ENCODE measurements around the gene RIOK1.

Gene RIOK1

GRCh38 chr6:7418238-7418905, 28.8 kb downstream of the RIOK1 start:
- H3K4me2 ChIP-seq (ENCODE audit: low read depth, low read length, poor library complexity, severe bottlenecking) = no peak overlapping the region

DNA sequence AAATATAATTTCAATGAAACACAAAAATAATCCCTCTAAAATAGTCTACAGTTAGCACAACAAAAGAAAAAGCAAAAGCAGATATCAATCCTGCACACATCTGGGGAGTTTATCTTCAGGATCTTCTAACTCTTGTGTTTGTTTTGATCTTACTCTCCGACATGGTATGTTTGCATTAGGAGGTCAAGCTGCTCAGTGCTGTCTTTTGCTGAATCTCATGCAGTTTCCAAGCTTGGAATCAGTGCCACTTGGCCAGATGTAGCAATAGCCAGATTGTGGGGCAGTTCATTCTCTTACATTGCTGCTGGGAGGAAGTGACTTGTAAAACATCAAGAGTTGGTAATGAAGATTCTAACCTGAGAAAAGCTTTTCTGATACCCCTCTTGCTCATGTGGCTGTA, 29.5 kb downstream of the RIOK1 start:
- H3K9ac ChIP-seq (ENCODE audit: low read depth, low read length, poor library complexity, severe bottlenecking) = no peak overlapping the region
- peaks cover 41% of the 10 kb centered on the region; the same call in 1 of the 2 replicates for H3K36me3 ChIP-seq (ENCODE audit: insufficient read depth, low read length)
- TF ChIP-seq EZH2phosphoT487 (IDR thresholded peaks at IDR 0.05; ENCODE audit: borderline replicate concordance) (no peak), CTCF (conservative IDR thresholded peaks at IDR 0.05; ENCODE audit: low read length) (no peak)

More at GRCh38 chr6:7418238-7418905, 28.8 kb downstream of the RIOK1 start:
- no peaks in the 10 kb centered on the region for H3F3A ChIP-seq (ENCODE audit: low read depth)
- no peaks in the 10 kb centered on the region for H4K20me1 ChIP-seq (ENCODE audit: insufficient read depth, low read length, poor library complexity, severe bottlenecking)
- H3K4me3 ChIP-seq (ENCODE audit: low read length, poor library complexity, severe bottlenecking) = no peak overlapping the region
- no peaks in the 10 kb centered on the region for H3K9me3 ChIP-seq (ENCODE audit: insufficient read depth, low read depth, low read length)
- H2AFZ ChIP-seq (ENCODE audit: low read length) = no peak overlapping the region
- no peak for TF ChIP-seq CTCF (conservative IDR thresholded peaks at IDR 0.05; ENCODE audit: low read length)
- H3K36me3 ChIP-seq (ENCODE audit: insufficient read depth, low read length) = peaks cover 48% of the 10 kb centered on the region; the same call in 1 of the 2 replicates
- no peak overlapping the region for H3K9ac ChIP-seq (ENCODE audit: low read depth, low read length, poor library complexity, severe bottlenecking)
- H3K4me1 ChIP-seq (ENCODE audit: insufficient read depth, low read length, poor library complexity, severe bottlenecking) = no peaks in the 10 kb centered on the region
- H3K79me2 ChIP-seq (ENCODE audit: insufficient read depth, low read length) = no peaks in the 10 kb centered on the region
- H3K27me3 ChIP-seq (ENCODE audit: insufficient read depth, low read length, poor library complexity, severe bottlenecking) = no peaks in the 10 kb centered on the region
- no peaks in the 10 kb centered on the region for H3K9me2 ChIP-seq (replicated peaks; ENCODE audit: low read depth, low read length)

DNA sequence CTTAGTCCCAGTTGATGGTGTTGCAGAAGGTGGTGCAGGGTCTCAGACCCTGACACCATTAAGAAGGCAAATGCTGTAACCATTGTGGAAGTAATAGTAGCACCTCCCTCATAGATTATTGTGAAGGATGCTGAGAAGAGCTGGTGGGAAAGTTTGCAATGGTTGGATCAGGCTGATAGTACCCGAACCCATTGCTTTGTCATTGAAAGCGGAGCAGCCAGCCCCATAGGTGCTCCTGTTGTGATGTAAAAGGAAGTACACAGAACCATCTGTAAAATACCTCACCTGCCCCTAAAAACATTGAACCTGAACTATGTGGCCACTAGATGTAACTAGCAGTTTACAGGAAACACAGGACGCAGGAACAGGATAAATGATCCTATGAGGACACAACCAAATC, 31.5 kb downstream of the RIOK1 start:
- no peaks in the 10 kb centered on the region for H3K4me1 ChIP-seq (ENCODE audit: insufficient read depth, low read length, poor library complexity, severe bottlenecking)
- TF ChIP-seq CTCF (conservative IDR thresholded peaks at IDR 0.05; ENCODE audit: low read length) (no peak), EZH2phosphoT487 (IDR thresholded peaks at IDR 0.05; ENCODE audit: borderline replicate concordance) (no peak)
- H4K20me1 ChIP-seq (ENCODE audit: insufficient read depth, low read length, poor library complexity, severe bottlenecking) = no peaks in the 10 kb centered on the region
- H3K4me3 ChIP-seq (ENCODE audit: low read length, poor library complexity, severe bottlenecking) = no peak overlapping the region
- H3K27me3 ChIP-seq (ENCODE audit: insufficient read depth, low read length, poor library complexity, severe bottlenecking) = no peaks in the 10 kb centered on the region
- no peak overlapping the region for H3K9ac ChIP-seq (ENCODE audit: low read depth, low read length, poor library complexity, severe bottlenecking)
- H3K9me2 ChIP-seq (replicated peaks; ENCODE audit: low read depth, low read length) = no peaks in the 10 kb centered on the region
- no peaks in the 10 kb centered on the region for H3F3A ChIP-seq (ENCODE audit: low read depth)
- no peak overlapping the region for H3K4me2 ChIP-seq (ENCODE audit: low read depth, low read length, poor library complexity, severe bottlenecking)
- peaks cover 21% of the 10 kb centered on the region; the same call in 1 of the 2 replicates for H3K36me3 ChIP-seq (ENCODE audit: insufficient read depth, low read length)
- no peaks in the 10 kb centered on the region for H3K9me3 ChIP-seq (ENCODE audit: insufficient read depth, low read depth, low read length)
- H2AFZ ChIP-seq (ENCODE audit: low read length) = no peak overlapping the region
- no peaks in the 10 kb centered on the region for H3K79me2 ChIP-seq (ENCODE audit: insufficient read depth, low read length)

More for the DNA sequence above, 29.5 kb downstream of the RIOK1 start:
- Histone ChIP-seq H4K20me1 (ENCODE audit: insufficient read depth, low read length, poor library complexity, severe bottlenecking) (no peaks in the 10 kb centered on the region), H3K4me1 (ENCODE audit: insufficient read depth, low read length, poor library complexity, severe bottlenecking) (no peaks in the 10 kb centered on the region), H3K9me2 (replicated peaks; ENCODE audit: low read depth, low read length) (no peaks in the 10 kb centered on the region), H3K79me2 (ENCODE audit: insufficient read depth, low read length) (no peaks in the 10 kb centered on the region), H3K9me3 (ENCODE audit: insufficient read depth, low read depth, low read length) (no peaks in the 10 kb centered on the region), H3K27me3 (ENCODE audit: insufficient read depth, low read length, poor library complexity, severe bottlenecking) (no peaks in the 10 kb centered on the region), H2AFZ (ENCODE audit: low read length) (no peak overlapping the region), H3K4me3 (ENCODE audit: low read length, poor library complexity, severe bottlenecking) (no peak overlapping the region), H3K4me2 (ENCODE audit: low read depth, low read length, poor library complexity, severe bottlenecking) (no peak overlapping the region), H3F3A (ENCODE audit: low read depth) (no peaks in the 10 kb centered on the region)
